ENCODE results near the gene MBNL1. TPM values are rescaled to one million over a fixed set of nuclear protein-coding genes. Genes with fewer than 3 reads are reported as not detected.

The MBNL1 gene
- total and polyA plus RNA-seq, 2 donors, result 113 to 300 TPM

- 58% methylated on average over 7 of the region's 7 CpGs for WGBS
- H3K4me3 ChIP-seq (ENCODE audit: low read depth, low read length), result no peak overlapping the region
- H3K27ac ChIP-seq (ENCODE audit: low read depth), result no peak overlapping the region
- no peak for DNase-seq (ENCODE audit: extremely low spot score)
- H3K36me3 ChIP-seq (ENCODE audit: insufficient read depth), result peaks cover 2% of the 10 kb centered on the region
- no peaks in the 10 kb centered on the region for H3K4me1 ChIP-seq (ENCODE audit: insufficient read depth)
These were observed 189.0 kb downstream of the MBNL1 start for GRCh38 chr3:152457500-152458375.

- no peak for DNase-seq (ENCODE audit: extremely low spot score)
- Histone ChIP-seq H3K4me1 (ENCODE audit: insufficient read depth) (no peaks in the 10 kb centered on the region), H3K4me3 (ENCODE audit: low read depth, low read length) (no peak overlapping the region), H3K27ac (ENCODE audit: low read depth) (no peak overlapping the region), H3K36me3 (ENCODE audit: insufficient read depth) (peaks cover 2% of the 10 kb centered on the region)
- 75% methylated on average over 5 of the region's 5 CpGs for WGBS
These were observed 189.8 kb downstream of the MBNL1 start for GRCh38 chr3:152458376-152459117.

DNA sequence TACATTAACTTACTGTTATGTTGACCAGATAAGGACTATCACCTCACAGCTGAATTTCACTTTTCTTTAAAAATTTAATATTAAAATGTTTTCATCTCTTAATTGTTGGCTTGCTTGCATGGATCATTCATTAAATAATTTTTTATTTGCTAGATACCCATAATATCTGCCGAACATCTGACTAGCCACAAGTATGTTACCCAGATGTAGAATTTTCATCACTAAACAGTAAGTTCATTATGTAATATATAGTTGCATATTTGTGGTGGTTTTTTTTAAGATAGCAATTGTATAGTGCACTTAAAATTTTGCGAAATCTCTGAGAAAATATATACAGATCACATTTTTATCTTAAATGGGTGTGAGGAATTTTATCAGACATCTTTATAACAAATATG lies 190.4 kb downstream of the MBNL1 start:
- H3K27ac ChIP-seq (ENCODE audit: low read depth), result no peak overlapping the region
- no peak for DNase-seq (ENCODE audit: extremely low spot score)
- no peak overlapping the region for H3K4me3 ChIP-seq (ENCODE audit: low read depth, low read length)
- no peaks in the 10 kb centered on the region for H3K4me1 ChIP-seq (ENCODE audit: insufficient read depth)
- WGBS, result 98% methylated on average over 2 of the region's 2 CpGs
- peaks cover 2% of the 10 kb centered on the region for H3K36me3 ChIP-seq (ENCODE audit: insufficient read depth)

GRCh38 chr3:152459572-152459971 lies 190.8 kb downstream of the MBNL1 start:
- no peaks in the 10 kb centered on the region for H3K4me1 ChIP-seq (ENCODE audit: insufficient read depth)
- no peak for DNase-seq (ENCODE audit: extremely low spot score)
- WGBS, result 68% methylated on average over 2 of the region's 2 CpGs
- H3K36me3 ChIP-seq (ENCODE audit: insufficient read depth), result peaks cover 2% of the 10 kb centered on the region
- H3K4me3 ChIP-seq (ENCODE audit: low read depth, low read length), result no peak overlapping the region
- H3K27ac ChIP-seq (ENCODE audit: low read depth), result no peak overlapping the region

DNA sequence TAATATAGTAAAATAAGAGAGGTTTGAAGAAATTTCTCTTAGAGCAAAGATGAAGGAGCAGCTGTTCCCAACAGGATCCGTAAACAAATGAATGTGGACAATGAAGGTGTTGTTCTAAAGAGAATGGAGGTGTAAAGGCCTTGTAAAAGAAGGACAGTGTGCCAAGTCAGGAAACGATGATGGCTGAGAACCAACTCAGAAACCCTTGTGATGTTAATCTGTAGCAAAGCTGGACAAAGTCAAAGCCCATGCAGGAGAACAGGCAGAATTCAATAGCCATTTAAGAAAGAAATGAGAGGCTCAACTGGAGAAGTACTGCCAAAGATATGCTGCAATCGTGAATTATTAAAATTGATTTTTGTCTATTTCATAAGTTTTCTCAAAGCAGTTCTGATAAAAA lies 192.2 kb downstream of the MBNL1 start:
- no peak for DNase-seq (ENCODE audit: extremely low spot score)
- no peak overlapping the region for H3K4me3 ChIP-seq (ENCODE audit: low read depth, low read length)
- no peak overlapping the region for H3K27ac ChIP-seq (ENCODE audit: low read depth)
- 62% methylated on average over 3 of the region's 3 CpGs for WGBS
- H3K36me3 ChIP-seq (ENCODE audit: insufficient read depth), result peaks cover 3% of the 10 kb centered on the region
- no peaks in the 10 kb centered on the region for H3K4me1 ChIP-seq (ENCODE audit: insufficient read depth)

GRCh38 chr3:152461460-152461859 lies 192.7 kb downstream of the MBNL1 start:
- Histone ChIP-seq H3K4me3 (ENCODE audit: low read depth, low read length) (no peak overlapping the region), H3K4me1 (ENCODE audit: insufficient read depth) (no peaks in the 10 kb centered on the region), H3K36me3 (ENCODE audit: insufficient read depth) (peaks cover 3% of the 10 kb centered on the region), H3K27ac (ENCODE audit: low read depth) (no peak overlapping the region)
- WGBS, result 91% methylated on average over 1 of the region's 1 CpG
- DNase-seq (ENCODE audit: extremely low spot score), result no peak

DNA sequence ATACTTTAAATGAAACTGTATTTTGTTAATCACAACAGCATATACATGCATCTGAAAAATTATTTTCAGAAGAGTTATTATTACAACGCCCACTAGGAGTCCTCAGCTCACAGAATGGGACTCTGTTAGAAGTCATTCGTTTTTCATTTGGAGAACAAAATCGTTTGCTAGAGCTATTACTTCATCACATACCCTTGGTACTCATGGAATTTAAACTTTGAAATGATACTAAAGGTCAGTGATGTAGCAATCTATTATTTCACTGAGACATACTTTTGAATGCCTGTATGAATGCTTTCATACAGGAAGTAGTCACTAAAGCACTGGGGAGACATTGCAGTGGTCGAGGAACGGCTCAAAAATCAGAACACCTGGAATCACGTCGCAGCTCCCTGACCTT lies 198.1 kb downstream of the MBNL1 start:
- Histone ChIP-seq H3K27ac (ENCODE audit: low read depth) (no peak overlapping the region), H3K4me1 (ENCODE audit: insufficient read depth) (no peaks in the 10 kb centered on the region), H3K36me3 (ENCODE audit: insufficient read depth) (peaks cover 2% of the 10 kb centered on the region), H3K4me3 (ENCODE audit: low read depth, low read length) (no peak overlapping the region)
- WGBS, result 68% methylated on average over 7 of the region's 7 CpGs
- DNase-seq (ENCODE audit: extremely low spot score), result no peak

DNA sequence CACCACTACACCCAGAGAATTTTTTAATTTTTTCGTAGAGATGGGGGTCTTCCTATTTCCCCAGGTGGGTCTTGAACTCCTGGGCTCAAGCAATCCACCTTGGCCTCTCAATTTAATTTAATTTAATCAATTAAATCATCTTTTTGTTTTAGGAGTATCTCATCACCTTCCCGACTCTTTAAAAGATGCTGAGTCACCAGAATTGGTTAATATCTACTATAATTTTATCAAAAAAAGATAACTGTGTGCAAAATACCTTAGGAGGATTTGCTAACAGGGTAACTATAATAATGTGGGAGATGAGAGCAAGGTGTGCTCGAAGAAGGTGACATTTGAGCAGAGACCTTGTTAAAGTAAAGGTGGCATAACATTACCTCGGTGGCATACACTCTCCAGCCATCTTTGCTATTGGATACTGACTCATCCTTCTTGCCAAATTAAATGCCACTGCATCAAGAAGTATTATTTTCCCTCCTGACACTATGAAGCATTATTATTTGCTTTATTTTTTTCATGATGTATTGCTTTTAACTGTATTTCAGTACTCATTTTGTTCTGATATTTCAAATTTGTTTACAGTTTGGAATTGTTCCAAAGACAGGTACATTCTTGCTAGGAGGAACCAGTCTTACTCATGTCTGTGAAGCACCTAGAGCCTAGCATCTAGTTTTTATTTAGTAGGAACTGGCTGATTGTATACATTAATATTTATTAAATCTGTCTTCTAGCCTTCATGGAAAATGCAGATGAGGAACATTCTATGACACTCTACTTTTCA lies 200.7 kb downstream of the MBNL1 start:
- H3K27ac ChIP-seq (ENCODE audit: low read depth), result no peak overlapping the region
- peaks cover 2% of the 10 kb centered on the region for H3K36me3 ChIP-seq (ENCODE audit: insufficient read depth)
- no peak overlapping the region for H3K4me3 ChIP-seq (ENCODE audit: low read depth, low read length)
- WGBS, result 90% methylated on average over 4 of the region's 4 CpGs
- no peaks in the 10 kb centered on the region for H3K4me1 ChIP-seq (ENCODE audit: insufficient read depth)
- no peak for DNase-seq (ENCODE audit: extremely low spot score)

DNA sequence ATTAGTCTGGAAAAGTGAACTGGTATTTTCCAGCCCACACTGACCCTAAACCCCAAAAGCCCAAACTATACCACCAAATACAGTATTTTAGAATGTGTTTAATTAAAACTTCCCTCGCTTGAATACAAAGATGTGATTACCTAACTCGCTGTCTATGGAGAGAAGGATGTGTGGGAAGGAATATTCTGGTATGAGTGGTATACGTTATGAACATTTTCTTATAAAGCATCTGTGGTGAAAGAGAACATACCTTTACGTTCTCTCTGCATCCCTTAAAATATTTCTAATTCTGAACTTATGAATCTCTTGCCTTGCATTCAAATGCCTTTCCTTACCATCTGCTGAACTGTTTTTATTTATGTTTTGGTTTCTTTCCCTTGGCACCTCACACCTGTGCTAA lies 201.4 kb downstream of the MBNL1 start:
- Histone ChIP-seq H3K36me3 (ENCODE audit: insufficient read depth) (no peaks in the 10 kb centered on the region), H3K4me1 (ENCODE audit: insufficient read depth) (no peaks in the 10 kb centered on the region), H3K27ac (ENCODE audit: low read depth) (no peak overlapping the region), H3K4me3 (ENCODE audit: low read depth, low read length) (no peak overlapping the region)
- no peak for DNase-seq (ENCODE audit: extremely low spot score)
- 91% methylated on average over 4 of the region's 4 CpGs for WGBS

DNA sequence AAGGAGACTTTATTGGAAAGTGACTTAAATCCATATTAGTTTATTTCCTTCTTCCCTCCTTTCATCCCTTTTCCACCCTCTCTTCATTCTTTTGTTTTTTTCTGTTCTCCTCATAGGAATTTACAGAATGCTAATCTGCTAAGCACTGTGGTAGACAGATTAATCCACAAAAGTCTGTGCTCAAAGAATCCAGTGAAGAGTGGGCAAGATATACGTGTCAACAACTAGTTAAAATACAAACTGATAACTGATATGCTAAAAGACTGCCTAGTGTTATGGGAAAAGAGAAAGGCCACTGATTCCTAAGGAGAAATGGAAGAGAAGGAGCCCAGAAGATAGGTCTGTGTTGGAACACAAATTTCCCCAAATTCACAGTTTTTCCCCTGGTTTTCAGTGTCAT lies 202.2 kb downstream of the MBNL1 start:
- 59% methylated on average over 1 of the region's 1 CpG for WGBS
- Histone ChIP-seq H3K36me3 (ENCODE audit: insufficient read depth) (no peaks in the 10 kb centered on the region), H3K27ac (ENCODE audit: low read depth) (no peak overlapping the region), H3K4me3 (ENCODE audit: low read depth, low read length) (no peak overlapping the region), H3K4me1 (ENCODE audit: insufficient read depth) (no peaks in the 10 kb centered on the region)
- DNase-seq (ENCODE audit: extremely low spot score), result no peak

- Histone ChIP-seq H3K27ac (ENCODE audit: low read depth) (no peak overlapping the region), H3K4me3 (ENCODE audit: low read depth, low read length) (no peak overlapping the region), H3K4me1 (ENCODE audit: insufficient read depth) (no peaks in the 10 kb centered on the region), H3K36me3 (ENCODE audit: insufficient read depth) (no peaks in the 10 kb centered on the region)
- peak; percentile 42 for DNase-seq (ENCODE audit: extremely low spot score)
- WGBS, result 40% methylated on average over 15 of the region's 15 CpGs
These were observed 203.3 kb downstream of the MBNL1 start for GRCh38 chr3:152471814-152472671.

- no peaks in the 10 kb centered on the region for H3K36me3 ChIP-seq (ENCODE audit: insufficient read depth)
These were observed 203.9 kb downstream of the MBNL1 start for GRCh38 chr3:152472672-152472954.

DNA sequence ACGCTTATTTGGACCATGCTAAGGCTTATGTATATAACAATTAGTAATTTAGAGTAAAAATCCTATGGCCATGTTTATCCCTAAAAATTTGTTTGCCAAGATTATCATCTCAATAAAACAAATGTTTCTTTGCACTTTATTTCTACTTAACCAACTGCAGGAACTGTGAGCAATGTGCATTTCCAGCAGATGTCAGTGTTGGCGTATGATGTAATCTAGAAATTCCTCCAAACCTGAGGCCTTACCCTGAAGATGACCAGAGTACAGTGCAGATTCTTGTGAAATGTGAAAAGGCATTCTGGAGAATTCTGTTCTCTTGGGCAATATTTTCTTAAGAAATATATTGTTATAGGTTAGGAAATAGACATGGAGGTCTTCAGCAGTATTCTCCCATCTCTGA lies 205.9 kb downstream of the MBNL1 start:
- DNase-seq (ENCODE audit: extremely low spot score), result peak; percentile 25
- Histone ChIP-seq H3K36me3 (ENCODE audit: insufficient read depth) (no peaks in the 10 kb centered on the region), H3K4me3 (ENCODE audit: low read depth, low read length) (no peak overlapping the region), H3K4me1 (ENCODE audit: insufficient read depth) (no peaks in the 10 kb centered on the region), H3K27ac (ENCODE audit: low read depth) (no peak overlapping the region)
- WGBS, result 86% methylated on average over 2 of the region's 2 CpGs

More at GRCh38 chr3:152472672-152472954, 203.9 kb downstream of the MBNL1 start:
- 95% methylated on average over 3 of the region's 3 CpGs for WGBS
- Histone ChIP-seq H3K27ac (ENCODE audit: low read depth) (no peak overlapping the region), H3K4me1 (ENCODE audit: insufficient read depth) (no peaks in the 10 kb centered on the region), H3K4me3 (ENCODE audit: low read depth, low read length) (no peak overlapping the region)
- DNase-seq (ENCODE audit: extremely low spot score), result no peak
